ENCODE data around the gene RGS16. TPM values are rescaled to one million over a fixed set of nuclear protein-coding genes. Genes with fewer than 3 reads are reported as not detected.

RGS16 gene
- total and polyA plus RNA-seq, 9 of the 15 experiments (the other 6 are each of a cell fraction or from before 2014, with no cell fraction given), result 0.07 to 0.55 (median 0.36) TPM

GRCh38 chr1:182601416-182601786 lies 2.8 kb downstream of the RGS16 start (continued):
- TF ChIP-seq ZFPM2 (CRISPR knock-in tag; IDR thresholded peaks at IDR 0.05) (no peak), MGA (IDR thresholded peaks at IDR 0.05) (0 out of 2 replicates have a peak, but pooled peaks have one; percentile 16), ADNP (tag; IDR thresholded peaks at IDR 0.05) (no peak), NRF1 (conservative IDR thresholded peaks at IDR 0.05 in 1 of 2, IDR thresholded peaks at IDR 0.05 in 1 of 2) (no peak), STAG1 (CRISPR knock-in tag; IDR thresholded peaks at IDR 0.05; ENCODE audit: borderline replicate concordance) (peak; percentile 38; the same call in 1 of the 2 replicates)

All from K562 (cell line).